ENCODE results near the gene ARPC1B. TPM values are rescaled to one million over a fixed set of nuclear protein-coding genes. Genes with fewer than 3 reads are reported as not detected.

Gene ARPC1B
- total RNA-seq, 1 donor from 2014 or later, result 175 TPM

DNA sequence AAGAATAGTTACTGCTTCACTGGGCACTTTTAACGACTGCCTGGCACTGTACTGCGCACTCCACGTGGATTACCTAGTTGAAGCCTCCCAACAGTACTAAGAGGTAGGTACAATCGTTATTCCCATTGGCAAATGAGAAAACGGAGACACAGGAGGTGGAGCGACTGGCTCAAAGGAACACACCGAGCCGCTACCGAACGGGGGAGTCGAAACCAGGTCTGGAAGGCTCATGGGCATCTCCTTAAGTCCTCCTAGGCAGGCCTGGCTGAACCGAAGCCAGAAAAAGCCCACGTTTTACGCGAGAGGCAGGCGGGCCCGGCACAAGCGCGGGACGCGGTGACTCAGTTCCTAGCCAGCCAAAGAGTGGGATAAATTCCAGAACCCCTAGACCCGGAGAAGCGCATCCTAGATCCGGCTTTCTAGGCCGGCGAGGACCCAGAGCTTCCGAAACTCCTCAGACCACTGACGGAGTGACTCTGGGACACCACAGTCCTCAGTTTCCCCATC lies 33.4 kb downstream of the ARPC1B start:
- TF ChIP-seq, protein P1, sequence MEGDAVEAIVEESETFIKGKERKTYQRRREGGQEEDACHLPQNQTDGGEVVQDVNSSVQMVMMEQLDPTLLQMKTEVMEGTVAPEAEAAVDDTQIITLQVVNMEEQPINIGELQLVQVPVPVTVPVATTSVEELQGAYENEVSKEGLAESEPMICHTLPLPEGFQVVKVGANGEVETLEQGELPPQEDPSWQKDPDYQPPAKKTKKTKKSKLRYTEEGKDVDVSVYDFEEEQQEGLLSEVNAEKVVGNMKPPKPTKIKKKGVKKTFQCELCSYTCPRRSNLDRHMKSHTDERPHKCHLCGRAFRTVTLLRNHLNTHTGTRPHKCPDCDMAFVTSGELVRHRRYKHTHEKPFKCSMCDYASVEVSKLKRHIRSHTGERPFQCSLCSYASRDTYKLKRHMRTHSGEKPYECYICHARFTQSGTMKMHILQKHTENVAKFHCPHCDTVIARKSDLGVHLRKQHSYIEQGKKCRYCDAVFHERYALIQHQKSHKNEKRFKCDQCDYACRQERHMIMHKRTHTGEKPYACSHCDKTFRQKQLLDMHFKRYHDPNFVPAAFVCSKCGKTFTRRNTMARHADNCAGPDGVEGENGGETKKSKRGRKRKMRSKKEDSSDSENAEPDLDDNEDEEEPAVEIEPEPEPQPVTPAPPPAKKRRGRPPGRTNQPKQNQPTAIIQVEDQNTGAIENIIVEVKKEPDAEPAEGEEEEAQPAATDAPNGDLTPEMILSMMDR (IDR thresholded peaks at IDR 0.05; ENCODE audit: insufficient read depth, low read depth, low read length), result no peak
- no peak for TF ChIP-seq EZH2 (IDR thresholded peaks at IDR 0.05; ENCODE audit: insufficient read depth, low read length)
- Mint-ChIP-seq H3K36me3 (ENCODE audit: low read depth, unreplicated experiment) (peaks cover 9% of the 10 kb centered on the region), H3K27me3 (ENCODE audit: low read depth, unreplicated experiment) (no peaks in the 10 kb centered on the region), H3K9me3 (ENCODE audit: unreplicated experiment) (no peaks in the 10 kb centered on the region), H3K4me1 (ENCODE audit: low read depth, unreplicated experiment) (peaks cover 21% of the 10 kb centered on the region), H3K27ac (ENCODE audit: unreplicated experiment) (peak overlapping the region; percentile 89), H3K4me3 (ENCODE audit: unreplicated experiment) (peak overlapping the region; percentile 97)
- FAIRE-seq (no peak), DNase-seq (ENCODE audit: low read depth) (peak; percentile 79)
- H3K36me3 ChIP-seq (ENCODE audit: insufficient read depth, low read length), result peaks cover 24% of the 10 kb centered on the region
- peak overlapping the region; percentile 92 for H2AFZ ChIP-seq (ENCODE audit: low read depth, low read length)
- H3K27ac ChIP-seq (ENCODE audit: low read depth, low read length), result peak overlapping the region; percentile 99
- H4K20me1 ChIP-seq (ENCODE audit: insufficient read depth, low read length), result peaks cover 72% of the 10 kb centered on the region
- peak overlapping the region; percentile 87 for H3K4me2 ChIP-seq (ENCODE audit: low read length)
- H3K9ac ChIP-seq (ENCODE audit: low read length), result peak overlapping the region; percentile 99
- peak overlapping the region; percentile 98 for H3K4me3 ChIP-seq (ENCODE audit: insufficient read depth, low read depth, low read length)
- H3K79me2 ChIP-seq (ENCODE audit: insufficient read depth, low read length), result peaks cover 92% of the 10 kb centered on the region
- no peaks in the 10 kb centered on the region for H3K27me3 ChIP-seq (ENCODE audit: insufficient read depth, low read length)
- H3K4me1 ChIP-seq (ENCODE audit: insufficient read depth, low read length), result peaks cover 19% of the 10 kb centered on the region
- H3K9me3 ChIP-seq (ENCODE audit: insufficient read depth, low read depth, low read length), result no peaks in the 10 kb centered on the region

DNA sequence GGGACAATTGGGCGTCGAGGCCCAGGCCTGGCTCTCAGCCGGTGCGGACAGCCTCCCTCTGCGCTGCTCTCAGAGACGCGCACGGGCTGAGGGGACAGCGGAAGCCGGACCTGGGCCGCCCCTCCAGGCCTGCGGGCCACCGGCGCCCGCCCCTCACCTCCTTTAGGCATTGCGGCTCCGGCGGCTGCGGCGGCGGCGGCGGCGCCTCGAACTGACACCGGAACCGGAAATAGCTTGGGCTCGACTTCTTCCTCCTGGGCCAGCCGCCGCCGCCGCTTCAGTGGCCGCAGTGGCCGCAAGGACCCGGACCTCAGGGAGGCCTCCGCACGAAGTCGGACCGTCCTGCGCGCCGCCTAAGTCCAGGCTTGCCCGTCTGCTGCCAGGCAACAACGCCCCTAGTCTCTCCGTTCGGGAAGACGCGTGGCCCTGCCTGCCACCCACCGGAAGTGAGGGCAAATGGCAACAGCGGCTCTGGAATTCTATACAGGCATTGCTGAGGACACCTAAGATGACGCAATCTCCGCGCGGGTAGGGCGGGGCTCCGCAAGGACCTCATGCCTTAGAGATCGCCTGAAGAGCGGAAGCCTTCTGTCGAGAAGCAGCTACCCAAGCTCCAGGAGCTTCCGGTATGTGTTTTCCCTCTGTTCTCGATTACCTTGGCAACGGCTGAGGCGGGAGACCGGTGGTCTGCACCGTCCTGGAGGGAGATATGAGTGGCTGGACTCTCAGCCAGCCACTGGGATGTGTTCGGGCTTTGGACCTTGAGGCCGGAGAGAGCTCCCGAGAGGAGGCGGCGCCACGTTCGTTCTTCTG lies 34.1 kb downstream of the ARPC1B start, which contains the start of the genes BUD31 and PDAP1:
Gene BUD31, plus strand, starts transcription at position 591 of the 813 bp plus-strand sequence. CDS start 2,124 bp downstream, outside the sequence.
Gene PDAP1, minus strand, starts transcription at position 219 of the 813 bp plus-strand sequence. Its CDS starts 49 bp downstream, at position 170.
- peak within 1 kb of the TSS; percentile 87 for H3K4me2 ChIP-seq (ENCODE audit: low read length)
- peak; percentile 90 for DNase-seq (ENCODE audit: low read depth)
- FAIRE-seq, result no peak
- H3K27me3 Mint-ChIP-seq (ENCODE audit: low read depth, unreplicated experiment), result no peaks in the 10 kb centered on the region
- peaks cover 7% of the 10 kb centered on the region for H3K36me3 Mint-ChIP-seq (ENCODE audit: low read depth, unreplicated experiment)
- H2AFZ ChIP-seq (ENCODE audit: low read depth, low read length), result peak within 1 kb of the TSS; percentile 92
- H3K79me2 ChIP-seq (ENCODE audit: insufficient read depth, low read length), result peaks cover 92% of the 10 kb centered on the region
- H4K20me1 ChIP-seq (ENCODE audit: insufficient read depth, low read length), result peaks cover 72% of the 10 kb centered on the region
- TF ChIP-seq, protein P1 (IDR thresholded peaks at IDR 0.05; ENCODE audit: insufficient read depth, low read depth, low read length), result no peak
- no peak for TF ChIP-seq EZH2 (IDR thresholded peaks at IDR 0.05; ENCODE audit: insufficient read depth, low read length)
- H3K27ac Mint-ChIP-seq (ENCODE audit: unreplicated experiment), result peak within 1 kb of the TSS; percentile 89
- H3K4me1 Mint-ChIP-seq (ENCODE audit: low read depth, unreplicated experiment), result peaks cover 21% of the 10 kb centered on the region
- H3K9me3 Mint-ChIP-seq (ENCODE audit: unreplicated experiment), result no peaks in the 10 kb centered on the region
- H3K9ac ChIP-seq (ENCODE audit: low read length), result peak within 1 kb of the TSS; percentile 99
- H3K36me3 ChIP-seq (ENCODE audit: insufficient read depth, low read length), result peaks cover 25% of the 10 kb centered on the region
- H3K27me3 ChIP-seq (ENCODE audit: insufficient read depth, low read length), result no peaks in the 10 kb centered on the region
- H3K4me3 ChIP-seq (ENCODE audit: insufficient read depth, low read depth, low read length), result peak within 1 kb of the TSS; percentile 98
- H3K9me3 ChIP-seq (ENCODE audit: insufficient read depth, low read depth, low read length), result no peaks in the 10 kb centered on the region
- H3K4me3 Mint-ChIP-seq (ENCODE audit: unreplicated experiment), result peak within 1 kb of the TSS; percentile 97
- H3K27ac ChIP-seq (ENCODE audit: low read depth, low read length), result peak within 1 kb of the TSS; percentile 99
- H3K4me1 ChIP-seq (ENCODE audit: insufficient read depth, low read length), result peaks cover 19% of the 10 kb centered on the region
